HG02870 (cell line): ENCODE results near the gene NOP16.

Experiments
- ATAC-seq: cut with Tn5 transposase; IDR thresholded peaks from one replicate; pipeline ENCODE4 v1.9.1; 2021; ENCODE audit warnings: mild to moderate bottlenecking, moderate library complexity; ENCODE audit not compliant: unreplicated experiment

Gene NOP16

DNA sequence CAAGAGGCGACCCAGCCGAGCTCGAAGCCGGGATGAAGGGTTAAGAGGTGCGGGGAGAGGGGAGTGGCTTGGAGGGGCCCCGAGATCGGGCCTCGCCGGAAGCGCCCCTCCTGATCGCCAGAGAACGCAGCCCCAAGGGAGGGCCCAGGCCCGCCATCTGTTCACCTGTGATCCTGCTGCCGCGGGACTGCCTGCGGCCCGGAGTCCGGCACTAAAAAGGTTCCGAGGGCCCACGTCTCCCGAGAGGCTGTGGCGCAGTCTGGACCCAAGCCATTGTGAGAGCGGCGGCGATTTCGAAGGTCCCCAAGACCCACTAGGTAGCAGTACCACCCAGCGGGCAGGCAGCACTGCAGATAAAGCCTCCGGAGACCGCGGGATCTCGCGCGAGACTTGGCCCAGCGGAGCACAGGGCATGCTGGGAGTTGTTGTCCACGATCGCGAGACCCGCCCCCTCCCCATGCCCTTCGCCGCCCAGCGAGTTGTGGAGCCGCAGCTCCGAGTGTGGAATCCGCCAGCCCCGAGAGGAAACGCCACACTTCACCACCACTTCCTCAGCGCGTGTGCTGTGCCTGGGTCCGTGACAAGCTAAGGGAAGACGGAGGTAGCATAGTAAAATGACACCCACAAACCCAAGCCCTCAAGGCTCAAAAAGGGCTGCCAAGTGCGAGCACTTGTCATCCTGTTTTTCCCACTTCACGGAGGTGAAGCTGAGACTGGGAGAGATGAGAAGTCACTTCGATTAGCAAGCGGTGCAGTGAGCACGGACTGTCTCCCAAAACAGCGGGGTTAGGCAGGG is 26.8 kb downstream of the NOP16 start, which contains the start of gene KIAA1191:
Gene KIAA1191, minus strand, starts transcription at position 328 of the 796 bp plus-strand sequence. CDS start 2,256 bp downstream, outside the sequence.
- peak; percentile 80 for ATAC-seq

DNA sequence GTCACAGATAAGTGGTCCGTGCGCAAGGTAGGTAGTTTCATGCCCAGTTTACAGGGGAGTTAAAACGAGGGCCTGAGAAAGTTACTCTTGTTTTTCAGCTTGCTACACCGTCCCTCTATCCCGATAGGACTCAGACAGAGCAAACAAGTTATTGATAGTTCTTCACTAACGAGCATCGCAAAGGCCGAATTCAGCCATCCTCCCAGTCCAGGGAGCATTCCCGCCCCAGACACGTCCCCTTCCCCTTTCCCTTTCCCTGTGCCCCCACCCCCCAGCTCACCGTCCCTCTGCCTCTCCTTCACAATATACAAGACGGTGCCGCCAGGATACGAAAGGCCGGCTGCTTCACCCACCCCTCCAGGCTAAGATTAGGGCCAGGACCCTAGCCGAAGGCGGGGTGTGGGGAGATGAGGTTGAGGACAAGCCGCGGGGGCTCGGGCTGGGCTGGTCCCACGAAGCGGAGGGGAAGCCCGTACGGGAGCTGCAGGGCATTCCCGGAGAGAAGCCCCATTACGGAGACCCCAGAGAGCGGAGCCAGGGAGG is 27.4 kb downstream of the NOP16 start:
- peak; percentile 5 for ATAC-seq

DNA sequence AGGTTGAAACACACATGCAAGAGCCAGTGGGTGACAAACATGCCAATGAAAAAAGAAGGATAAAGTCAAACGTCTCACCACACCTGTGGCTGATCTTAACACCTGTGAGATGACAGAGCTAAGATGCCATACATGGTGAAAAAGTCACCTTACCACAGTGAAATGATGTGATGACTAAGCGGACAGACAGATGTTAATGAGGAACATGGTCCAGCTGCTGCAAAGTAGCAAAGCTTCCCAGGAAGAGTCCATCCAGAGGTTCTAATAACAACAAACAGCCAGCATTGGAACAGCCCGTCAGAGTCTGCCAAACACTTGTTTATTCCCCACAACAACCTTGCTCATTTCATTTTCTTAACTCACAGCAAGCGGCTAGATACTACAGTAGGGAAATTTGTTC is 28.7 kb downstream of the NOP16 start:
- no peak for ATAC-seq

DNA sequence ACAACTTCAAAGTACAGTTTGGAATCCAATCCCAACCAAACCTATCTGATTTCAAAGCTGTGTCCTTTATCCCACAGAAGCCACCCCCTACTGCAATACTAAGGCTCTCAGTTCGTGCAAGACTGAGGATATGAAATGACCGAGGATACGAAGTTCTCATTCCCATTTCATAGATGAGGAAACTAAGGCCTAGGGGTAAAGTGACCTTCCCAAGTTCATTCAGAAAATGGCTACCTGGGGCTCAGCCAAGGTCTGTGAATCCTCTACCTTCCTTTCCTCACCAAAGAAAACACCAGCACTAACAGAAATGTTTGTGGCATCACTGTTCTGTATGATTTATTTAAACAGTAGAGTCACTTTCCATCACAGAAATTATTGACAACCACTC is 32.2 kb downstream of the NOP16 start:
- no peak for ATAC-seq

DNA sequence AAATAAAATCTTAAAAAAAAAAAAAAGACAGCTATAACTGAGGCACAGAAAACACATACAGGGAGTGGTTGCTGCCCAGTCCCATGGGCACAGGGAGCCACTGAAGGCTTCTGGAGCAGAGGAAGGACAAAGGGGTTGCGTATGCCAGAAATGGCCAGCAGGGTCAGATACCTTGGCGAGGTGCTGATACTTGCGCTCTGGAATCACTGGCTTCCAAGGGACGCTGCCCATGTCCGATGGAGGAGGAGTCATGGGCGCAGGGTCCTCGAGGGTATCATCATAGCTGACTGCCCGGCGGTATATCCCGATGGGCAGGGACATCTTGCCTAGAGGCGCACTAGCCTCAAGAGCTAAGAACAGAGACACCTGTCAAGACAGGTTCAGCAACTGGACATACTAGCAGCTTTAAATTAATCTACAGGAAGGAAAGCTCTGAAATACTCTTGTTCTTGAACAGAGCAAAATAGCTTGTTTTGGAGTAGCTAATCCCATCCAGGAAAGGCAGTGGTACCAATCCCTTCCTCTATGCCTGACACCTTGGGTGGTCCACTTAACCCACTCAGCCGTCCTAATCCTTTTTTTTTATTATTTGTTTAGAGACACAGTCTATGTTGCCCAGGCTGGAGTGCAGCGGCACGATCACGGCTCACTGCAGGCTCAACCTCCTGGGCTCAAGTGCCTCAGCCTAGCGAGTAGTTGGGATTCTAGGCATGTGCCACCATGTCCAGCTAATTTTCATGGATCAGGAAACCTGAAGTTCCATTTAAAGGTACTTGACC is 32.8 kb downstream of the NOP16 start:
- ATAC-seq = no peak

DNA sequence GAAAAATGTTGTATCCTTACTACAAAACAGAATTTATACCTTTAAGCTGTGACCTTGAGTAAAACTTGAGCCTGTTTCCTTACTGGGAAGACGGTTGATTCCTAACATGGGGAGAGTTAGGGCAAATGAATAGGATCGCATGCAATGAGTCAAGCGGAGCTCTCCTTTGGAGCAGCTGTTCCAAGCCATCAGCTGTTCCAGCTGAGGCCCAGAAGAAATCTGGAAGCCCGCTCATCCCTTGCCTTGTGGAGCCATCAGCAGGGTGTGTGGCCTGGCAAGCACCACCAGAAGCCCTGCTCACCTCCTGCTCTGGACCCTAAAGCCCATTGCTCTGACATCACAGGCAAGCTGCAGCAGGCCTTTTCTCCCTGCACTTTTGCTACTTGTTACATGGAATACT is 34.9 kb downstream of the NOP16 start:
- no peak for ATAC-seq

DNA sequence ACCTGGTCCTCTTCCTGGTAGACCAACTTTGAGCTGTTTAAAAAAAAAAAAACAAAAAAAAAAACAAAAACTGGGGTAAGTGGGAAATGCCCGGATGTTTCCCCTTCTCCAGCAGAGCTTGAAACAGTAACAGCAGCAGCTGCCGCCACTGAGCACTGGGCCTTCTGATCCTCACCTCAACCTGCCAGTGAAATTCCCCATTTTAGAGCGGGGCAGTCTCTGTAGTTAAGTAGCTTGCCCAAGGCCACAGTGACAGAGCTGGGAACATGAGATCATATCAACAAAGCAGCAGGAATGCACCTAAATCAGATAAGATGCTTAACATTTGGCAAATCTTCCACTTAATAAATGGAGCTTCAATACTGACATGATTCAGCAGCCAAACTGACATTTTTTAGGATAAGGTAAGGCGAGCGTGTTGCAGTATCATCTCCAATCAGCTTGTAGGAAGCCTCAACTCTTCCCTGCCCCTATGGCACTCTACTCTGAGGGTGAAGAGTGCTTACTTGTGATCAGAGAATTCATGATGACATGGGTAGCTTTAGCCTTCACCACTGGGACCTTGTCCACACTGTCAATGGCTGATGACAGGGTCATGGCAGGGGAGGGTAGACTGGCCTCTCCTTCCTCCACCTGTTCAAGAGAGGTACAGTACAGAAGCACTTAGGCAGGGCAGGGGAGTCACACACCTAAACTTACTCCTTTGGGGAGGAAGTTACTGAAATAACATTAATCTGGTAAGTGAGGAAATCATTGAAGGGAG is 36.1 kb downstream of the NOP16 start:
- ATAC-seq = no peak

DNA sequence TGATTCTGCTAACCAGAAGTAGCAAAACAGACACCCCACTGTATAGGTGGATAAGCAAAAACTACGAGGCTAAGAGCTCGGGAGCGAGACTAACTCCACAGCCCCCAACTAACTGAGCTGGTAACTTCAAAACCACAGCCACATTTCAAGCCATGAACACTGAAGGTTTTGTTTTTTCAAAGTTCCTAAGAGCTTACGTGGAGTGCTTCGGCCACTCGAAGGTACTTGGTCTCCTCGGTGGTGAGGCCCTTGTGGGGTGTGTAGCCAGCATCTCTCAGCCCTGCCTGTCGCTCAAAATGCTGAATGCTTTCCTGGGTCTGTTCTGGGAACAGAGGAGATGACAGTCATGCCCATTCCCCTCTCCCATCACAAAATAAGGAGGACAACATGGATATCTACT is 38.0 kb downstream of the NOP16 start:
- no peak for ATAC-seq

DNA sequence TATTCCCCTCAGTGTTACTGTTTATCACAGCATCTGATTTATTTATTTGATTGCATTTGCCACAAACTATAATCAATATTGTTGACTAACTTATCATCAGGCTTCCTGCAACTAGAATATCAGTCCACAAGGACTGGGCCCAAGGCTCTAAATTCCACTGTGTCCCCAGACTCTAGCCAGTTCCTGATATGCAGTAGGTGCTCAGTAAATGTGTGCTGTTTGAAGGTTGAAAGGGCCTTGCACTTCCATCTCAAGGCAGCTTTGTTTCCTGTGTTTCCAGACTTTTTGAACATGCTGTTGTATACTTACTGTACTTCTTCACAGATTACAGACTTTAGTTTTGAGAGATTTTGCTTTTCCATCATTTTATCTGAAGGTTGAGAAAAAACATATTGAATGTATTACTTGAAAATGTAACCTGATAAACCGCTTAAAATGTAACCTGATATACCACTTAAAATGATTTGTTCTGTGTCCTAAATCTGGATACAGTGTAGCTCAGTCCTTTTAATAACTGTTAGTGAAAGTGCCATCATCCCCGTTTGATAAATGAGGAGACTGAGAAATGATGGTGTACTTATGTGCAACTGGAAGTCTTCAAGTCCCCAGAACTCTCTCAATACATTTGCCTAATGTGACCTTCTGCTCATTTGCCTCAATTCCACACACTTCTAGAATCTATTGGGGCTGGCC is 45.5 kb downstream of the NOP16 start:
- no peak for ATAC-seq

DNA sequence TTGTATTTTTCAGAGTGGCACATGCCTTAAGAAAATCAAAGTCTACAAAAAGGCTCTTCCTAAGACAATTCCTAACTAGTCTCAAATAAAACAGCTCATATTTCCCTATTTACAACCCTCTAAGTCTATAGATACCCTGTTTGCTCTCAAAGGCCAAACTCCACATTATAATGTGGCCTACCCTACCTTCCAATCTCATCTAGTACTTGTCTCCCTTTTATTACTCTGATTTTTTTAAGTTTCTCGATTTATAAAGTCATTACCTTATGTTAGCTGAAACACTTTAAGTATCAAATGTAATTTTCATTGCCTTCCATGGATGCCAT is 46.3 kb downstream of the NOP16 start:
- no peak for ATAC-seq

DNA sequence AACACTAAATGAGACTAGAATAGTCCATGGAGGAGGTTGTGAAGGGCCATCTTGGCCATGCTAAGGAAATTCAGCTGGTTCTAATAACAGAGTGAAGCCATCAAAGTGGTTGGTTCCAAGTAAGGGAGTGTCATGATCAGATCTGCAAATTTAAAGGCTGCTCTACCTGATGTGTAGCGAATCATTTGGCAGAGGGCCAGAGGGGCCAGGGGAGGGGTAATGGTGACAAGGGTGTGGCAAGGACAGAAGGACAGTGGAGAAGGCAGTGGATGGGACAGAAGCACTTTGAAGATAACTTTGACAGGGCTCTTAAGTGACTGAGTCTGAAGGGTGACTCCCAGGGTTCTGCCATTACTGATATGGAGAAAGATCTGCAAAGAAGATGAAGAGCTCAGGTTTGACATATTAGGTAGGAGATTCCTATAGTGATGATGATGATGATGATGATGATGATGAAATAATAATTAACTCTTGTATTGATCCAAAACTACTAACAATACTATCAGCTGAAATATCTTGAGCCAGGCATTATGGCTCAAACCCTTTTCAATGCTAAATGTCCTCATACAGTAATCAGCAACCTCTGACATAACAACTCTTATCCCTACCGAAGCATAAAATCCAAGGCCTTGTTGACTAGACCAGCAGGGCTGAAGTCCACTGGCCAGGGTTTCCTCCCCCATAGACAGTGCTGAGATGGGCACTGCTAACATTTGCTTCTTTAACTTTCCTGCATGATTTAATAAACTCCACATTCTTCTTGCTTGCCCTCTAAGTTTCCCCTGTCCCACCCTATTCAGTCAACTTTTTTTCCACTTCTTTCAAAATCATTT is 46.9 kb downstream of the NOP16 start:
- no peak for ATAC-seq

DNA sequence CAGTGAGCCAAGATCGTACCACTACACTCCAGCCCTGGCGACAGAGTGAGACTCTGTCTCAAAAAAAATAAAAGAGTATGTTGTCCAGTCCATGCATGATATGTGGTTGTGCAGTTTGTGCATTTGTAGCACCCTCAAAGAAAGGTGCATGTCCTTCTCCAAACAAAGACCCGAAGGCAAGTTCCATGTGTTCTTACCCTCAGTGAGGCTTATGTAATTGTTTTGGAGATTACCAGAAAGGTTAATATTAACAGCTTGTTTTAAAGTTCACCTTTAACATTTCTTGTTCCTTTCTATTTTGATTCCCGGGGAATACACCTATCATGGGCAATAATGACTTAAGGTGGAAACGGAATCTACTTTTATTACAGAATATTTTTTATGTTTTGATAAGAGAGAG is 49.1 kb downstream of the NOP16 start:
- ATAC-seq = no peak

DNA sequence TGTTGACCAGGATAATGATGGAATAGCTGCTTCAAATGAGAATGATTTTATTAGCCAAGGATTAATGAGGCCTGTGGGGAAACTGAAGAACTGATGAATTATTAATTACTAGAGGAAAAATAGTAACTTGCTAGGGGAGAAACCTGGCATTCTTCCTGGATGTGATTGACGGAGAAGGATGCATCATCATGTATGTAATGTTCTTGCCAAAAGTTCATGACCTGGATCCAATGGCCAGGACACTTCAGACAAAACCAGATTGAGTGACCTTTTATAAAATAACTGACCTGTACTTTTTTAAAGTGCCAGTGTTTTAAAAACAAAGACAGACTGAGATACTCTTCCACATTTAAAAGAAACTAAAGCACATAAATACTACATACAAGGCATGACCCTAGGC is 50.5 kb downstream of the NOP16 start:
- no peak for ATAC-seq

DNA sequence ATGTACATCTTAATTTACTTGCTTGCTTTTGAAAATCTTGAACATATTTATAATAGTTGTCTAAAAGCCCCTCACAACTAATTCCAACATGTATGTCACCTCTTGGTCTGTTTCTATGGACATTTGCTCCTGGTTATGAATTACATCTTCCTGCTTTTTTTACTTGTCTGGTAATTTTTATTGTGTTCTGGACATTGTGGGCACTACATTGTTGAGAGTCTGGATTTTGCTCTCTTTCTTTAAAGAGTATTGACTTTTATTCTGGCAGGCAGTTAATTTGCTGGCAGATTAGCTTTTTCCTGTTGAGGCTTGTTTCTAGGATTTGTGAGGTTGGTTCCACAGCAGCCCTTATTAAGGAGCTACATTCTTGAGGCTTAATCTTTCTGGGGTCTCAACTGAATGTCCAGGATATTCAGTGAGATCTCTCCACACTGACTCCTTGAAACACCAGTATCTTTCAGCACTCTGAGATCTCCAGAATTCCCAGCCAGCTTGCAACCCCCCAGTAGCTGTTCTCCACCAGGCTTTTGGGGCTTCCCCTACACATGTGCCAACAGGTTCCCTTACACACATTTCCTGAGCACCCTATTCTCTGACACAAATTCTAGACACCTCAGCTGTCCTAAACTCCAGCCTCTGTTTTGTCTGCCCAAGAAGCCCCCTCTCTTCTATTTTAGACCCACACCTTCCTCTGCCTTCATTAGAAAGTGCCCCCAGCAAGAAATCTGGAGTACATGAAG is 54.2 kb downstream of the NOP16 start:
- no peak for ATAC-seq
